Type B pancreatic cell (in vitro differentiated cells): Measurements from ENCODE around the gene CT47C1. TPM values are rescaled to one million over a fixed set of nuclear protein-coding genes. Genes with fewer than 3 reads are reported as not detected.

ENCODE experiments used
- DNase-seq: peaks from one replicate; pipeline ENCODE4 v3.0.0; 2021; ENCODE audit warnings: mixed read lengths; ENCODE audit not compliant: unreplicated experiment; ENCODE audit errors: extremely low spot score
- H3K27ac Mint-ChIP-seq: 2 replicates; pipeline ENCODE4 v1.8.0; 2021; ENCODE audit warnings: mild to moderate bottlenecking, mixed read lengths
- H3K27me3 Mint-ChIP-seq: 2 replicates; pipeline ENCODE4 v1.8.0; 2021; ENCODE audit warnings: mixed read lengths
- H3K36me3 Mint-ChIP-seq: 2 replicates; pipeline ENCODE4 v1.8.0; 2021; ENCODE audit warnings: mixed read lengths
- H3K4me1 Mint-ChIP-seq: one replicate; pipeline ENCODE4 v1.8.0; 2021; ENCODE audit warnings: mixed read lengths; ENCODE audit not compliant: unreplicated experiment
- H3K4me3 Mint-ChIP-seq: 2 replicates; pipeline ENCODE4 v1.8.0; 2021; ENCODE audit warnings: mild to moderate bottlenecking, mixed read lengths
- H3K9me3 Mint-ChIP-seq: 2 replicates; pipeline ENCODE4 v1.8.0; 2021; ENCODE audit warnings: mixed read lengths
- total RNA-seq: library from RNA; stranded (reverse); gene quantifications from 2 replicates; pipeline ENCODE4 v1.2.1, GENCODE V29; 2021; ENCODE audit warnings: low replicate concordance
- TF ChIP-seq, protein P1 (sequence below): fragments of 200-600 bp; sonication (generic); conservative IDR thresholded peaks from 2 replicates; pipeline ENCODE4 v1.5.0; 2021; ENCODE audit warnings: antibody characterized with exemption, mild to moderate bottlenecking

CT47C1 gene
- total RNA-seq, 1 donor from 2014 or later: not detected

DNA sequence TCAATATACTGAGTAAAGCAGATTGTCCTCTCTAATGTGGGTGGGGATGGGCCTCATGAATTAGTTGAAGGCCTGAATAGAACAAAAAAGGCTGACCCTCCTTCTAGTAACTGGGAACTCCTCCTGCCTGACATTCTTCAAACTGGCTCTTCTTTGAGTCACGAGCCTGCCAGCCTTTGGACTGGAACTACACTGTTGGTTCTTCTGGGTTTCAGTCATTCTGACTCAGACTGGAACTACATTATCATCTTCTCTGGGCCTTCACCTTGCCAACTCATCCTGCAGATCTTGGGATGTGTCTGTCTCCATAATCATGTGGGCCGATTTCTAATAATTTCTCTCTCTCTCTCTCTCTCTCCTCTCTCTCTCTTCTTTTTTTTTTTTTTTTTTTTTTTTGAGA is 26.9 kb upstream of the CT47C1 start:
- TF ChIP-seq, protein P1, sequence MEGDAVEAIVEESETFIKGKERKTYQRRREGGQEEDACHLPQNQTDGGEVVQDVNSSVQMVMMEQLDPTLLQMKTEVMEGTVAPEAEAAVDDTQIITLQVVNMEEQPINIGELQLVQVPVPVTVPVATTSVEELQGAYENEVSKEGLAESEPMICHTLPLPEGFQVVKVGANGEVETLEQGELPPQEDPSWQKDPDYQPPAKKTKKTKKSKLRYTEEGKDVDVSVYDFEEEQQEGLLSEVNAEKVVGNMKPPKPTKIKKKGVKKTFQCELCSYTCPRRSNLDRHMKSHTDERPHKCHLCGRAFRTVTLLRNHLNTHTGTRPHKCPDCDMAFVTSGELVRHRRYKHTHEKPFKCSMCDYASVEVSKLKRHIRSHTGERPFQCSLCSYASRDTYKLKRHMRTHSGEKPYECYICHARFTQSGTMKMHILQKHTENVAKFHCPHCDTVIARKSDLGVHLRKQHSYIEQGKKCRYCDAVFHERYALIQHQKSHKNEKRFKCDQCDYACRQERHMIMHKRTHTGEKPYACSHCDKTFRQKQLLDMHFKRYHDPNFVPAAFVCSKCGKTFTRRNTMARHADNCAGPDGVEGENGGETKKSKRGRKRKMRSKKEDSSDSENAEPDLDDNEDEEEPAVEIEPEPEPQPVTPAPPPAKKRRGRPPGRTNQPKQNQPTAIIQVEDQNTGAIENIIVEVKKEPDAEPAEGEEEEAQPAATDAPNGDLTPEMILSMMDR: no peak
- H3K4me3 Mint-ChIP-seq: no peak overlapping the region
- H3K9me3 Mint-ChIP-seq: no peaks in the 10 kb centered on the region
- H3K36me3 Mint-ChIP-seq: no peaks in the 10 kb centered on the region
- DNase-seq: no peak
- no peak overlapping the region for H3K27ac Mint-ChIP-seq
- peaks cover 3% of the 10 kb centered on the region for H3K4me1 Mint-ChIP-seq
- H3K27me3 Mint-ChIP-seq: no peaks in the 10 kb centered on the region

DNA sequence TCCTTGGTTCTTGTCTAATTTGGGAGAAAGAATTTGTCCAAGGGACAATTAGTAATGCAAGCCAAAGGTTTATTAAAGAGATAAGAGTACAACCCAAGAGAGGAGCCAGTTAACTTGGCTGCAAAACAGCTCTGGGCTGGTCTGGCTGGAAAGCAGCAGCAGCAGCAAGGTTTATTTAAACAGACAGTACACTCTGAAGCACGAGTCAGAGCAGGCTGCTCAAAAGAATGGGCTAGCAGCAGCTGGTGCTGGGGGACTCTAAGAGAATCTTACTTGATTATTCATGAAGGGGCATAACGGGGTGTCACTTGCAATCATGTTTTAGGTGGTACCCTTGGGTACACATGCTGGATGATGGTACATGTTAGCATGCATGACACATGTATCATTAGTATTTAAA is 17.1 kb upstream of the CT47C1 start:
- Mint-ChIP-seq H3K9me3 (no peaks in the 10 kb centered on the region), H3K27ac (no peak overlapping the region), H3K4me3 (no peak overlapping the region), H3K27me3 (no peaks in the 10 kb centered on the region), H3K36me3 (no peaks in the 10 kb centered on the region), H3K4me1 (no peaks in the 10 kb centered on the region)
- DNase-seq: no peak
- TF ChIP-seq, protein P1: no peak

DNA sequence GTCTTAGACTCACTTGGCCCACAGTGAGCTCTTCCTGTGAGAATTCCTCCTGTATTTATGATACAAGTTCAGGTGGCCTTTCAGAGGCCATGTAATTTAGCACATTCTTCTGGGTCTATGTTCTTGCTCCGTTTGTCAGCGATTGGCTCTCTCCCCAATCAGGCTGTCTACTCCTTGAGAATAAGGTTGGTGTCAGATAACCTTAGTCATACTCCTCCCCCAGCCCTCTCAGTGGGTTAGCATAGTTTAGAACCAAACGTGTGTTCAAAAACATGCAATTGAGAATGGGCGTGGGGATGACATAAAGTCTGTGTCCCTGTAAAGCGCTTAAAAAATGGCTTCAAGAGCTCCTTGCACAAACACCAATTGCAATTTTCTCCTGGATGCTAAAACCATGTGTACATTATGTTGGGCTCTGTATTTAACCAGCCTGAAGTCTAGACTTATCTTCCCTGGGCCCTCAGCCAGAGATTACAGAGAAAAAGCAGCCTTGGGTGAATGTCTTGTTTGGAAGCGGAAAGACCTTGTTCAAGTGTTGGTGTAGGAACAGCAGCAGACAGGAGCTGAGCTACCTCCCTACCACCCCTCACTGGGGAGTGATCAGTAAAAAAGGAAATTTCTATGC is 9.9 kb upstream of the CT47C1 start:
- H3K4me1 Mint-ChIP-seq: peaks cover 5% of the 10 kb centered on the region
- H3K36me3 Mint-ChIP-seq: no peaks in the 10 kb centered on the region
- no peaks in the 10 kb centered on the region for H3K9me3 Mint-ChIP-seq
- H3K27me3 Mint-ChIP-seq: no peaks in the 10 kb centered on the region
- TF ChIP-seq, protein P1: no peak
- no peak overlapping the region for H3K4me3 Mint-ChIP-seq
- DNase-seq: no peak
- no peak overlapping the region for H3K27ac Mint-ChIP-seq

DNA sequence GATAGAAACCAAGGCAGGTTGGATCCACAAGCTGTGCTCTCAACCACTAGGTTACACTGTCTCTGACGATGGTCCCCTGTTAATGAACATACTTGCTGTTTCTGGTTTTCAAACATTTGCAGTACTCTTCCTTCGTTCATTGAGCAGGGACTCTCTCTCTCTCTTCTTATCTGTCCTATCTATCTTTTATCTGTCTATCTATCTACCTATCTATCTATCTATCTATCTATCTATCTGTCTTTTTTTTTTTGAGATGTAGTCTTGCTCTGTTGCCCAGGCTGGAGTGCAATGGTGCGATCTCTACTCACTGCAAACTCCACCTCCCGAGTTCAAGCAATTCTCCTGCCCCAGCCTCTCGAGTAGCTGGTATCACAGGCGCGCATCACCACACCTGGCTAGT is 9.4 kb upstream of the CT47C1 start:
- no peak for DNase-seq
- Mint-ChIP-seq H3K27ac (no peak overlapping the region), H3K36me3 (no peaks in the 10 kb centered on the region), H3K27me3 (no peaks in the 10 kb centered on the region), H3K9me3 (no peaks in the 10 kb centered on the region), H3K4me1 (peaks cover 5% of the 10 kb centered on the region), H3K4me3 (no peak overlapping the region)
- TF ChIP-seq, protein P1: no peak

DNA sequence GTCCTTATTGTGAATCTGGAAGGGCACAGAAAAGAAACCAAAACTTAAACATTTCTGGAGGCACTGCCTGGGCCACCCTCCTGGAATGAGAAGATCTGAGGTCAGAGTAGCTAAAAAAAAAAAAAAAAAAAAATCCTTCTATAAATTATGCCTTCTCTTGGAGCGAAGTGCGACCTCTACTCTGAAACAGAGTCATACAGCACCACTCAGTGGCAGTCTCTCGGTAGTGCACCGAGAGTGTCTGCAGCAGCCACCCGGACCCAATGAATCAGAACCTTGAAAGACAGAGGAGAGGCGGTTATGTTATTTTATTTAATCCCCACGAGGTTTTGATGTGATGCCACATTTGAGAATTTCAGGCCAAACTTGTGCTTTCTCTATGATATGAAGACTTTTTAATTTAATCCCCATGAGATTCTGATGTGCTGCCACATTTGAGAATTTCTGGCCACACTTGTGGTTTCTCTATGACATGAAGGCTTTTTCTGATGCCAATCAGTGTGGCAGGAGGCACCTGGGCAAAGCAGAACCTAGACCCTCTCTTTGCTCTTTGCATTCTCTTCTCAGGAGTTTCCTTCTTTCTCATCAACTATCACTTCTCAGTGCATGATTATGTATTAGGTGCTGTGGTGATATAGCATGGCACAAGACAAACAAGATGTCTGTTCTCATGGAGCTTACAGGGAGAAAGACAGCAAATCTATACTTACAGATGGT is 5.6 kb upstream of the CT47C1 start:
- TF ChIP-seq, protein P1: peak; percentile 74
- no peaks in the 10 kb centered on the region for H3K27me3 Mint-ChIP-seq
- no peak overlapping the region for H3K4me3 Mint-ChIP-seq
- no peak overlapping the region for H3K27ac Mint-ChIP-seq
- H3K9me3 Mint-ChIP-seq: no peaks in the 10 kb centered on the region
- peaks cover 5% of the 10 kb centered on the region for H3K4me1 Mint-ChIP-seq
- H3K36me3 Mint-ChIP-seq: no peaks in the 10 kb centered on the region
- no peak for DNase-seq
